Chondrocyte (in vitro differentiated cells): ENCODE measurements around the gene CAMK1G. TPM values are rescaled to one million over a fixed set of nuclear protein-coding genes. Genes with fewer than 3 reads are reported as not detected.

Experiments used
- DNase-seq: peaks from one replicate; pipeline ENCODE4 v3.0.0; 2021; ENCODE audit warnings: mixed read lengths, low spot score
- H3K27ac Mint-ChIP-seq: one replicate; pipeline ENCODE4 v1.8.0; 2021; ENCODE audit warnings: mild to moderate bottlenecking, moderate library complexity, mixed read lengths; ENCODE audit not compliant: unreplicated experiment
- H3K27me3 Mint-ChIP-seq: 2 replicates; pipeline ENCODE4 v1.8.0; 2021; ENCODE audit warnings: low read depth, mixed read lengths
- H3K36me3 Mint-ChIP-seq: 2 replicates; pipeline ENCODE4 v1.8.0; 2021; ENCODE audit warnings: low read depth, mixed read lengths
- H3K4me1 Mint-ChIP-seq: 2 replicates; pipeline ENCODE4 v1.8.0; 2021; ENCODE audit warnings: low read depth, mild to moderate bottlenecking, mixed read lengths
- H3K4me3 Mint-ChIP-seq: one replicate; pipeline ENCODE4 v1.8.0; 2021; ENCODE audit warnings: mild to moderate bottlenecking, moderate library complexity, mixed read lengths; ENCODE audit not compliant: unreplicated experiment
- H3K9me3 Mint-ChIP-seq: 2 replicates; pipeline ENCODE4 v1.8.0; 2021; ENCODE audit warnings: low read depth, mixed read lengths
- long read RNA-seq: library from polyadenylated mRNA; stranded (forward); transcript quantifications from one replicate; pipeline ENCODE4 v2.0.0, GENCODE V29; 2021
- total RNA-seq: library from RNA; stranded (reverse); gene quantifications from 3 replicates; pipeline ENCODE4 v1.2.1, GENCODE V29; 2021
- TF ChIP-seq, protein P1 (sequence below): fragments of 200-600 bp; sonication (generic); IDR thresholded peaks from 2 replicates; pipeline ENCODE4 v1.5.0; 2021; ENCODE audit warnings: antibody characterized with exemption, mild to moderate bottlenecking, moderate library complexity

The CAMK1G gene
- not detected in 3 replicates for total RNA-seq
- long read RNA-seq, result 0 reads

DNA sequence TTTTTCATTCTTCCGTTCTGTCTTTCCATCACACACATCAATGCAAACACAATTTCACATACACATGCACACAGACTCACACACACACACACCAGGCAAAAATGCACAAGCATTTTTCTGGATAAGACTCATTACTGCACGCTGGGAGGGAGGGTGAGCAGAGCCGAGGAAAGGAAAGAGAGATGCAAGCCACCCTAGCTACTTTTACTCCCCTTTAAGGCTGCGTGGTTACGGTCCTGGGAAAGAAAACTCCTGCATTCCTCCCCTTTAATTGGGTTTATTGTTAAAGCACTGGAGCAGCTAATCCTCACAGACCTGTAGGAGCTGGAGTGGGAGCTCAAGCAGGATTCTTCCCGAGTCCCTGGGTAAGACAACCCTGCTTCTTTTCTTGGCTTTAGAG lies at the start of gene CAMK1G:
Gene CAMK1G (plus strand): TSS at position 307 of the 400 bp plus-strand sequence. CDS start 11,270 bp downstream, outside the sequence.
- Mint-ChIP-seq H3K27ac (no peak within 1 kb of the TSS), H3K4me3 (no peak within 1 kb of the TSS), H3K9me3 (no peaks in the 10 kb centered on the region), H3K27me3 (peaks cover 9% of the 10 kb centered on the region), H3K36me3 (no peaks in the 10 kb centered on the region), H3K4me1 (no peaks in the 10 kb centered on the region)
- DNase-seq, result no peak
- TF ChIP-seq, protein P1, sequence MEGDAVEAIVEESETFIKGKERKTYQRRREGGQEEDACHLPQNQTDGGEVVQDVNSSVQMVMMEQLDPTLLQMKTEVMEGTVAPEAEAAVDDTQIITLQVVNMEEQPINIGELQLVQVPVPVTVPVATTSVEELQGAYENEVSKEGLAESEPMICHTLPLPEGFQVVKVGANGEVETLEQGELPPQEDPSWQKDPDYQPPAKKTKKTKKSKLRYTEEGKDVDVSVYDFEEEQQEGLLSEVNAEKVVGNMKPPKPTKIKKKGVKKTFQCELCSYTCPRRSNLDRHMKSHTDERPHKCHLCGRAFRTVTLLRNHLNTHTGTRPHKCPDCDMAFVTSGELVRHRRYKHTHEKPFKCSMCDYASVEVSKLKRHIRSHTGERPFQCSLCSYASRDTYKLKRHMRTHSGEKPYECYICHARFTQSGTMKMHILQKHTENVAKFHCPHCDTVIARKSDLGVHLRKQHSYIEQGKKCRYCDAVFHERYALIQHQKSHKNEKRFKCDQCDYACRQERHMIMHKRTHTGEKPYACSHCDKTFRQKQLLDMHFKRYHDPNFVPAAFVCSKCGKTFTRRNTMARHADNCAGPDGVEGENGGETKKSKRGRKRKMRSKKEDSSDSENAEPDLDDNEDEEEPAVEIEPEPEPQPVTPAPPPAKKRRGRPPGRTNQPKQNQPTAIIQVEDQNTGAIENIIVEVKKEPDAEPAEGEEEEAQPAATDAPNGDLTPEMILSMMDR, result no peak

DNA sequence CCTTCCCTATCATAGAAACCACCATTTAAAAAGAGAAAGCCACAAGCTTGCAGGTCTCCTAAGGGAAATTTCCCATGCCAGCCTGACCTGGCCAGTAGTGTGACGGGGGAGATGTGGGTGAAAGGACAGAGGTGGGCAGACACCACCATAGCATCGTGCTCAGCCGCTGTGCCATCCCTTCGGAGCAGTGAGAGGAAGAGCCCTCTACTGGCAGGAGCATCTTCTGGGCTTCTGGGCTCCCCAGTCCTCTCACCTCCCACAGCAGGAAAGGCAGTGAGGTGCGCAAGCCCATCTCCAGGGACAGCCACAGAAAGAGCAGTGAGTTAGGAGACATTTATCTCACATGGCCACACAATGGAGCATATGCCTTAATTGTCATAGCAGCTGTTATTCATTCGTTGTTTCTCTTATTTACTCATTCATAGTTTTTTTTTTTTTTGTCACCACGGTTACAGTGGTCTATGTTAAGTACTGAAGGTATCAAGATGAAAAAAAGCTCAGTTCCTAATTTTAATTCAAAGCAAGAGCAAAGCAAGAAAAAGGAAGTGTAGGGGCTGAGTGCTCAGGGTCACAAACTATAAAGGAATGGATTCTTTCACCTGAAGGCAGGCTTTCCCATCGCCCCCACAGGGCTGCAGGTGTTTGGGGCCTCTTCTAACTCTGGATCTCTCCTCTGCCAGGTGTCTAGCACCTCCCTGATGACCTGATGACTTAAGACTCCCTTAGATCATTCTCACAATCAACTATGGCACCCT lies 48.8 kb upstream of the CAMK1G start:
- no peak overlapping the region for H3K27ac Mint-ChIP-seq
- no peak overlapping the region for H3K4me3 Mint-ChIP-seq
- TF ChIP-seq, protein P1, result no peak
- H3K27me3 Mint-ChIP-seq, result peaks cover 75% of the 10 kb centered on the region
- no peaks in the 10 kb centered on the region for H3K9me3 Mint-ChIP-seq
- H3K36me3 Mint-ChIP-seq, result no peaks in the 10 kb centered on the region
- no peak for DNase-seq
- no peaks in the 10 kb centered on the region for H3K4me1 Mint-ChIP-seq

DNA sequence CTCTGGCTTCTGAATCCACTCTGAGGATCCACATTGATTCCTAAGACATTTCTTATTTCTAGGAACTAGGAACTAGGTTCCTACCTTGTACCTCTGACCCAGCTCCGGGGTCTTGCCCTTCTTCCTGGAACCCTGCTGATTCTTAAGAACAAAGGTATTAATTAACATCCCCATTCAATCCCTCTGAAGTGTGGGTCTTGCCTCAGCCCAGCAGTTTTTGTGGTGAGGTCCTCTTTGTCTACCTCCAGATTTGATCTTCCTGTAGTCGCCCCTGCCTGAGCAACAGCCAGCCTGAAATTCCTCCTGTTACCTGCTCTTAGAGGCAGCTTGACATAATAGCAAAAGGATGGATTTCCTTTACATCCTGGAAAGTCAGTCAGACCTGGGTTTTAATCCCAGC lies 46.7 kb upstream of the CAMK1G start:
- DNase-seq, result no peak
- TF ChIP-seq, protein P1, result no peak
- no peak overlapping the region for H3K4me3 Mint-ChIP-seq
- H3K27me3 Mint-ChIP-seq, result peaks cover 71% of the 10 kb centered on the region
- H3K9me3 Mint-ChIP-seq, result no peaks in the 10 kb centered on the region
- no peaks in the 10 kb centered on the region for H3K4me1 Mint-ChIP-seq
- H3K27ac Mint-ChIP-seq, result no peak overlapping the region
- H3K36me3 Mint-ChIP-seq, result no peaks in the 10 kb centered on the region

DNA sequence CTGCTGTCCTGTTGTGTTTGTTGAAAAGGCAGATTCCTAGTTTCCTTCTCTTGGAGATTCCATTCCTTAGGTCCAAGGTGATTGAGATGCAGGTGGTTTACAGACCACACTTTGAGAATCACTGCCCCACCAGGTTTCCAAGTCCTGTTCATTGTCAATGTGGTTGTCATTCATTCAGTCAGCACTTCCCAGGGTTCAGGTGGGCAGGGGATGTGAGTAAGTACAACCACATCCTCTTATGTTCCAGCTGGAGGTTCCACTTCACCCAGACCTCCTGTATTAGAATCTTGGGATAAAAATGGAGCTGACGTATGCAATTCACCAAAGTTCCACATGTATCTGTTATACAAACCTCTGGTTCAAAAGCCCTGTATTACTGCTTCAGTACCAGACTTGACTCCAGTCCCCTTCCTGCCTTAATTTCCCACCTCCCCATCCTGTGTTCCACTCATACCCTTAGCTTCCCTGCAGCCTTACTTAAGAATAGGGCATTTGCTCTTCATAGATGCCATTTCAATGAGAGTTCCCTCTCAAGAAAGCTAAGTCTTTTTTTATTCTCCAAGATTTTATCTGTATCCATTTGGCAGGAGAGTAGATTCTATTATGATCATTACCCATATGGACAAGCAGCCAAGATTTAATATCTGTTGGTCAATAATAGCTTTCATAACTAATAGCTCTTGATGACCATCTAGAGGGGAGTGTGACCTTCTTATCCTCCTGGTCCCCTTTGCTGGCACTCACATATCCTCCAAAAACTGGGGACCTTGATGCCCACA lies 46.0 kb upstream of the CAMK1G start:
- Mint-ChIP-seq H3K4me3 (no peak overlapping the region), H3K9me3 (no peaks in the 10 kb centered on the region), H3K36me3 (no peaks in the 10 kb centered on the region), H3K27ac (no peak overlapping the region), H3K4me1 (no peaks in the 10 kb centered on the region), H3K27me3 (peaks cover 71% of the 10 kb centered on the region)
- DNase-seq, result no peak
- TF ChIP-seq, protein P1, result no peak

DNA sequence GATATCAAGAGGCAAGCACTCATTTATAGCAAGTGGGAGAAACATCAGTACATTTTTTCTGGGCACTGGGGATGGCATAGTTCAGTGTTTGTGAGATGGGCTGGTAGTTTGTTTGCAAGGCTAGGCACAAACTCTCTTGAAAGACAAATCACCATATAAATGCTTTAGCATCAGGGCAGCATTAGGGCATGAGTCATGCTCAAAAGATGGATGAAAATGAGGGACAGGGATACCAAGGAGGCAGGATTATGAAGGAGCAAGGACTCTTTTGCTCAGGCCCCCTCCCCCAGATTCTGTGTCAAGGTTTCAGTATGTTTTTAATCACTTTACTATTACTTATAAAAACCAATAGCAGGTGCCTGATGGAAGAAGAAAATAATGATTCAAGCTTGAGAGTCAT lies 43.9 kb upstream of the CAMK1G start:
- TF ChIP-seq, protein P1, result no peak
- H3K27me3 Mint-ChIP-seq, result peaks cover 71% of the 10 kb centered on the region
- no peak overlapping the region for H3K4me3 Mint-ChIP-seq
- no peaks in the 10 kb centered on the region for H3K4me1 Mint-ChIP-seq
- H3K36me3 Mint-ChIP-seq, result no peaks in the 10 kb centered on the region
- DNase-seq, result no peak
- no peaks in the 10 kb centered on the region for H3K9me3 Mint-ChIP-seq
- H3K27ac Mint-ChIP-seq, result no peak overlapping the region
